SK-N-MC (cell line): ENCODE measurements around the gene CMTM8.

Source experiments
- DNase-seq: peaks from one replicate; pipeline ENCODE4 v3.0.0-alpha.2; 2011; ENCODE audit warnings: low read depth, low spot score
- H3K27ac ChIP-seq: fragments of 200-600 bp; sonication (generic); 2 replicates; pipeline ENCODE4 v1.5.1; 2016; ENCODE audit warnings: mixed run types
- H3K36me3 ChIP-seq: fragments of 200-600 bp; sonication (generic); 2 replicates; pipeline ENCODE4 v1.6.1; 2017; ENCODE audit warnings: antibody characterized with exemption, low read length, mixed read lengths; ENCODE audit not compliant: insufficient read depth
- H3K4me3 ChIP-seq: fragments of 200-600 bp; sonication (generic); 2 replicates; pipeline ENCODE4 v1.5.1; 2016
- H3K9ac ChIP-seq: fragments of 200-600 bp; sonication (generic); 2 replicates; pipeline ENCODE4 v1.8.0; 2017; ENCODE audit warnings: mixed run types, mixed read lengths; ENCODE audit not compliant: insufficient read length
- H3K9me3 ChIP-seq: fragments of 200-600 bp; sonication (generic); 2 replicates; pipeline ENCODE4 v1.6.1; 2017; ENCODE audit warnings: low read depth, mild to moderate bottlenecking, antibody characterized with exemption, low read length, moderate library complexity, mixed read lengths
- EZH2 ChIP-seq: fragments of 200-600 bp; sonication (generic); IDR thresholded peaks from one replicate; pipeline ENCODE4 v1.6.1; 2017; ENCODE audit warnings: antibody characterized with exemption
- FOXP2 ChIP-seq: optimal IDR thresholded peaks from 2 replicates; pipeline ENCODE3; 2011; ENCODE audit warnings: mild to moderate bottlenecking, moderate library complexity; ENCODE audit not compliant: insufficient read depth; ENCODE audit errors: extremely low read length, control extremely low read depth
- POLR2AphosphoS5 ChIP-seq: IDR thresholded peaks from 2 replicates; pipeline ENCODE4 v1.6.1; 2012; ENCODE audit warnings: mild to moderate bottlenecking, low read depth, low read length, borderline replicate concordance

Gene CMTM8

DNA sequence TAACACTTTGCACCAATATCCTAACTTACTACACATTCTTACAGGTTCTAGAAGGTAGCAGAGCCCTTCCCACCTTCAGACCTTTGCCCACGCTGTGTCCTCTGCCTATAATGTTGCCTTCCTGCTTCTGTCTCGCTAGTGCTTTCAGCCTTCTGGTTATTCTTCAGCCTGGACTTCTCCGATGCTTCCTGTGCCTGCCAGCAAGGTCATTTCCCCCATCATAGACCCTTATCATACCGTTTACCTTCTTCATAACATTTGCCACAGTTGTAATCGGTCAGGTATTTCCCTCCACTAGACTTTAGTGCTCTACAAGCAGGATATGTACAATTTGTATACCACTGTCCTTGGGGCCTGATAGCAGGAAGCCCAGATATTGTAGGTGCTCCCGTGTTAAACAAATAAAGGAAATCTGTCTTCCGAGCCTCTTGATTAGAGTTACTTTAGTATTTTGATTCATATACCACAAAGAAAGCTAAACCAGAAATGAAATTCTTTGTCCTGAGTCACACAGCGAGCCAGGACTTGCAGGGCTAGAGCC lies 117.3 kb downstream of the CMTM8 start:
- H3K9ac ChIP-seq = no peak overlapping the region
- H3K27ac ChIP-seq = no peak overlapping the region
- H3K4me3 ChIP-seq = no peak overlapping the region
- H3K36me3 ChIP-seq = no peaks in the 10 kb centered on the region
- no peak for DNase-seq
- TF ChIP-seq FOXP2 = no peak
- no peak for TF ChIP-seq POLR2AphosphoS5
- TF ChIP-seq EZH2 = no peak
- H3K9me3 ChIP-seq = no peaks in the 10 kb centered on the region

DNA sequence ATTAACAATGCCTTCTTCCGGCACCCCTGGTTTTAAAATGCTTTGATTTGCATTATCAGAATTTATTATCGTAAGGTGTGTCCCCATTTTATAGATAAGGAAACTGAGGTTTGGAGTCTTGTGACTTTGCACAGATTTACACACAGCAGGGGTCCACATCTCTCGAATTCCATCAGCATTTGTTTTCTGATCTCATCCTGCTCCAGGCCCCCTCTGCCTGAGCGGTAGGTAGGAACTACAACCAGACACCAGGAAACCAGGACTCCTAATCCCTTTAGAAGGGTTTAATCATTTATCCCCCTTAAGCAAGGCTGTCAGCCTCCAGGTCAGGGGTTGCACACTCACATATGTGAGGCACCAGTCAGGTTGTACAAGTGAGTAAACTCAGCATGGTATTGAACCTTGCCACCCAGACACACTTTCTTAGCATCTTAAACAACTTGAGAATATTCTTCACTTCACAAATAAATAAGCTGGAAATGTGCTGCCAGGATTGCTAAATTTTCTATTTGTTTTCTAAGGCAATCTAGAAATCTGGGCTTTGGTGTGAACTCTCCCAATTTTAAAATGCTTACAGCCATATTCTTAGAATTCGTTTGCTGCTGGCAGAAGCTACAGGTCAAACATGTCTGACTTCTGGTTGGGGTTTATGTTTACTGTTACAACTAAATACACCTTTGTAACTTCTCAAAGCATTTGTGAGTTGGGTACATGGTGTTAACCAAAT lies 121.4 kb downstream of the CMTM8 start:
- no peak overlapping the region for H3K4me3 ChIP-seq
- H3K9me3 ChIP-seq = no peaks in the 10 kb centered on the region
- DNase-seq = no peak
- H3K27ac ChIP-seq = no peak overlapping the region
- H3K36me3 ChIP-seq = no peaks in the 10 kb centered on the region
- no peak for TF ChIP-seq EZH2
- no peak for TF ChIP-seq POLR2AphosphoS5
- no peak for TF ChIP-seq FOXP2
- H3K9ac ChIP-seq = no peak overlapping the region

DNA sequence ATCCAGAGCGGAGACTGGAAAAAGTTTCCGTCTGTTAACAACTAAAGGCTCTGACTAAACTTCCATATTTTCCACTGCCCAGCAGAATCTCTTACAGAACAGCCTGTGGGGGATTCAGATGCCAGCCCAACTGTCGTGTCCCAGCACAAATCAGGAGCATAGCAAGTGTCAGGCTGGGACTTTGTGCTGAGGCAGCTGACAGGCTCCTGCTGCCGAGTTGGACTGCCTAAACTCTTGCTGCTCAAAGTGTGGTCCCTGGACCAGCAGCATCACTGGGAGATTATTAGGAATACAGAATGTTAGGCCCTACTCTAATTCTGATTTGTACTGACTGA lies 122.0 kb downstream of the CMTM8 start:
- TF ChIP-seq EZH2 (no peak), POLR2AphosphoS5 (no peak), FOXP2 (no peak)
- Histone ChIP-seq H3K36me3 (no peaks in the 10 kb centered on the region), H3K4me3 (no peak overlapping the region), H3K9ac (no peak overlapping the region), H3K9me3 (no peaks in the 10 kb centered on the region), H3K27ac (no peak overlapping the region)
- no peak for DNase-seq

DNA sequence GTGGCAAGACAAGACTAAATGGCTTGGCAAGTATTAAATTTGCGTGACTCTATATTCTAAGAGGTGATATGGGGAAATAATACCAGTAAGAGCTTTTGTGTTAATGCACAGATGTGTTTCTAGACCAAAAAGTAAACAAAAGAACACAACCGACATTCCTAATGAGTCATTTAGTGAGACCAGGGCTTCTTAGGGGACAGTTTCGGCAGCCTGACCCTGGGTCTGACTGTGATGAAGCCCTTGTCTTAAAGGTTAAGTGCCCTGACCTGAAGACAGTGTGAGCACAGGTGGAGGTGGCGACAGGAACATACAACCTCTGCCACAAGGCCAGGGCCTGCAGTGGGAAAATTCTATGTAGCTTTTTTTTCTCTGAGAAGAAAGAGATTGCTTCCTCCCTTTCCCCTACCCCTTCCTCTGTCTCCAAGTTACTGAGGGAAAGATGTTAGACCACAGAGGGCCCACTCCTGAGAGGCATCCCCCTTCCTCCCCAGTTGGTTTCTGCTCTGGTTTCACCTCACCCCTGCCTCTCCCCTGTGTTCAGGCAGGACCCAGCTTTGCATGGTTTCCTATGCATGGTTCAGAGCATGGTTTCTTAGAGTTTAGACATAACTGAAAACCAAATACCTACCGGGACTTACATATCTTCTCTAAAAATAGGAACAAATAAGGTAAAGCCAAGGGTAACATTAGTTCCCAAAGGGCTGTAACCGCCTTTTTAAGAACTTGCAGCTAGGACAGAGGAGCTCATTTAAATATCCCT lies 128.3 kb downstream of the CMTM8 start:
- DNase-seq = no peak
- H3K9ac ChIP-seq = no peak overlapping the region
- TF ChIP-seq EZH2 (no peak), FOXP2 (no peak), POLR2AphosphoS5 (no peak)
- H3K4me3 ChIP-seq = no peak overlapping the region
- H3K27ac ChIP-seq = no peak overlapping the region
- no peaks in the 10 kb centered on the region for H3K9me3 ChIP-seq
- no peaks in the 10 kb centered on the region for H3K36me3 ChIP-seq

- Histone ChIP-seq H3K4me3 (no peak overlapping the region), H3K9ac (no peak overlapping the region), H3K27ac (no peak overlapping the region), H3K9me3 (no peaks in the 10 kb centered on the region), H3K36me3 (no peaks in the 10 kb centered on the region)
- no peak for TF ChIP-seq POLR2AphosphoS5
- TF ChIP-seq FOXP2 = no peak
- TF ChIP-seq EZH2 = no peak
- no peak for DNase-seq
Measured at GRCh38 chr3:32367442-32367841, 129.0 kb downstream of the CMTM8 start.

DNA sequence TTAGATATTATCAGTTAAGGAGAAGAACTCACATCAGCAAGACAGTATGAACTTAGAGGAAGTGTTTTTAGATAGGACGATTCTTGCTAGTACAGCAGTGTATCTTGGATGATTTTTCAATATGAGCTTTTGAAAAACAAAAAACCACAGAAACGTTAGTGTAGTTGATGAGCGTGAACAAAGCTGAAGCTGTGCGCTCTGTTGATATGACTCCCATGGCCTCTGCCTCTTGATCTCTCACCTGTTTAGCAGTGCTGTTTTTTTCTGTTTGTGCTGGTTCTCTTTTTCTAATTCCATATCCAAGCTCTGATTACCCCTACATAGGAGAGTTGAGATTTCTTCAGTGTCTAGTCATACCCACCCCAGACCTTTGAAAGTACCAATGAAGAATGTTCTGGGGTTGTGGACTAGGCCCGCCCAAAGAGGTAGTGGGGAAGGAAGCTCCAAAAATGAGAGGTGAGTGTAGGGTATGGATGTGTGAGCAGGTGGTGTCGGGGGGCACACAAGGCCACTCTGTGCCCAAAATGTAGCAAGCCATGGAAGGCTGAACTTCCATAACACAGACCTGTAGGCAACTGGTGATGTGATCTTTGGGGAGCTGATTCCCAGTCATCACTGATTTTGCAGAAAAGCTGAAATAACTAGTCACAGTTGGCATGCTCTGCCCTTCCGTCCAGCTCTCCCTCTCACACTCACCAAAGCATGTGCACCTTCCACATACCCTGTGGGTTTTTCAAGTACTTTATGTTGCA lies 133.2 kb downstream of the CMTM8 start:
- Histone ChIP-seq H3K27ac (no peak overlapping the region), H3K9ac (no peak overlapping the region), H3K9me3 (no peaks in the 10 kb centered on the region), H3K4me3 (no peak overlapping the region), H3K36me3 (no peaks in the 10 kb centered on the region)
- DNase-seq = no peak
- TF ChIP-seq FOXP2 = no peak
- no peak for TF ChIP-seq POLR2AphosphoS5
- TF ChIP-seq EZH2 = no peak

- H3K27ac ChIP-seq = no peak overlapping the region
- DNase-seq = no peak
- no peak for TF ChIP-seq POLR2AphosphoS5
- no peak for TF ChIP-seq FOXP2
- TF ChIP-seq EZH2 = no peak
Measured at GRCh38 chr3:32372213-32372490, 133.7 kb downstream of the CMTM8 start.

DNA sequence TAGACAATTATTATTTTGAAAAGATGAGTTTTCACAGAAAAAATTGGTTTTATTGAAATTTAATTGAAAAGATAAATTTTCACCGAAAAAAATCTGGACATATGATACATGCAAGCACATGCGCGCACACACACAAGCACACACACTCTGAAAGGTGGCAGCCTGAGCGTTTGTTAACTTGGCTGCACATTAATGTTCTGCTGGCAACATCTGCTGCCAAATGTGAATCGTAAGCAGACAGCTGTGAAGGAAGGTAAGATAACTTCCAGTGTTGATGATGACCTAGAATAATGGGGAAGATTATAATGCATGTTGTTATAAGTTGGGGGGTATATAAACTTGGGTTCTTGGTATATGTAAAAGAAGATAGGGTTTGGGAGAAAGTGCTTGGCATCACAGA lies 134.8 kb downstream of the CMTM8 start:
- H3K9ac ChIP-seq = no peak overlapping the region
- H3K27ac ChIP-seq = no peak overlapping the region
- DNase-seq = no peak
- H3K36me3 ChIP-seq = no peaks in the 10 kb centered on the region
- H3K9me3 ChIP-seq = no peaks in the 10 kb centered on the region
- no peak overlapping the region for H3K4me3 ChIP-seq
- TF ChIP-seq EZH2 (no peak), FOXP2 (no peak), POLR2AphosphoS5 (no peak)

More at GRCh38 chr3:32372213-32372490, 133.7 kb downstream of the CMTM8 start:
- Histone ChIP-seq H3K9ac (no peak overlapping the region), H3K9me3 (no peaks in the 10 kb centered on the region), H3K36me3 (no peaks in the 10 kb centered on the region), H3K4me3 (no peak overlapping the region)
